T-helper 17 cell (primary cell): ENCODE data around the gene CNKSR3. TPM values are rescaled to one million over a fixed set of nuclear protein-coding genes. Genes with fewer than 3 reads are reported as not detected.

Experiments
- ATAC-seq: fragments of 150-1000 bp; cut with Tn5 transposase; 2 replicates; pipeline ENCODE4 v1.10.0; 2021; ENCODE audit warnings: mild to moderate bottlenecking, moderate library complexity
- DNase-seq, 3 donors: peaks; one replicate each; pipeline versions ENCODE4 v3.0.0 to v3.0.0-alpha.2; 2020 to 2021
- H3K9me3 ChIP-seq: one replicate; pipeline ENCODE4 v1.7.0; 2013; ENCODE audit warnings: low read length, mild to moderate bottlenecking; ENCODE audit not compliant: control insufficient read depth, poor library complexity, severe bottlenecking
- H3K27ac Mint-ChIP-seq: one replicate; pipeline ENCODE4 v1.8.0; 2022; ENCODE audit warnings: mild to moderate bottlenecking, moderate library complexity, mixed read lengths
- H3K27me3 Mint-ChIP-seq: one replicate; pipeline ENCODE4 v1.8.0; 2022; ENCODE audit warnings: mixed read lengths
- H3K36me3 Mint-ChIP-seq: one replicate; pipeline ENCODE4 v1.8.0; 2022; ENCODE audit warnings: low read depth, mixed read lengths
- H3K4me1 Mint-ChIP-seq: one replicate; pipeline ENCODE4 v1.8.0; 2022; ENCODE audit warnings: mild to moderate bottlenecking, mixed read lengths
- H3K4me3 Mint-ChIP-seq: one replicate; pipeline ENCODE4 v1.8.0; 2022; ENCODE audit warnings: mild to moderate bottlenecking, moderate library complexity, mixed read lengths
- total RNA-seq, 4 donors: library from RNA in 2 of 4; stranded (reverse) in 2 of 4; gene quantifications; one replicate each; pipeline ENCODE4 v1.2.3 and lab custom pipeline; 2022 to 2026

CNKSR3 gene
- total RNA-seq, 2 donors from 2014 or later: not detected

- Mint-ChIP-seq H3K36me3 (no peaks in the 10 kb centered on the region), H3K27ac (no peak overlapping the region), H3K4me1 (no peaks in the 10 kb centered on the region), H3K27me3 (peaks cover 49% of the 10 kb centered on the region), H3K4me3 (no peak overlapping the region)
- no peak for ATAC-seq
- H3K9me3 ChIP-seq: no peaks in the 10 kb centered on the region
- no peak for DNase-seq
Measured at GRCh38 chr6:154412106-154412820, 98.2 kb downstream of the CNKSR3 start.

GRCh38 chr6:154411076-154411475 is 99.4 kb downstream of the CNKSR3 start:
- Mint-ChIP-seq H3K4me3 (no peak overlapping the region), H3K27ac (no peak overlapping the region), H3K4me1 (peaks cover 3% of the 10 kb centered on the region), H3K27me3 (peaks cover 44% of the 10 kb centered on the region), H3K36me3 (no peaks in the 10 kb centered on the region)
- H3K9me3 ChIP-seq: no peaks in the 10 kb centered on the region
- ATAC-seq (no peak), DNase-seq (no peak)

GRCh38 chr6:154410619-154411072 is 99.8 kb downstream of the CNKSR3 start:
- ATAC-seq: no peak
- H3K4me3 Mint-ChIP-seq: no peak overlapping the region

GRCh38 chr6:154408891-154409500 is 101.5 kb downstream of the CNKSR3 start:
- peaks cover 41% of the 10 kb centered on the region for H3K27me3 Mint-ChIP-seq
- H3K9me3 ChIP-seq: no peaks in the 10 kb centered on the region
- H3K27ac Mint-ChIP-seq: no peak overlapping the region
- DNase-seq (no peak), ATAC-seq (no peak)
- H3K4me1 Mint-ChIP-seq: peaks cover 3% of the 10 kb centered on the region
- no peak overlapping the region for H3K4me3 Mint-ChIP-seq
- no peaks in the 10 kb centered on the region for H3K36me3 Mint-ChIP-seq

More at GRCh38 chr6:154410619-154411072, 99.8 kb downstream of the CNKSR3 start:
- Mint-ChIP-seq H3K27me3 (peaks cover 44% of the 10 kb centered on the region), H3K36me3 (no peaks in the 10 kb centered on the region), H3K4me1 (peaks cover 3% of the 10 kb centered on the region), H3K27ac (no peak overlapping the region)
- no peaks in the 10 kb centered on the region for H3K9me3 ChIP-seq
- no peak for DNase-seq

GRCh38 chr6:154407440-154407839 is 103.0 kb downstream of the CNKSR3 start:
- no peak overlapping the region for H3K4me3 Mint-ChIP-seq

GRCh38 chr6:154406869-154407268 is 103.6 kb downstream of the CNKSR3 start:
- H3K27ac Mint-ChIP-seq: no peak overlapping the region
- no peak for ATAC-seq
- no peaks in the 10 kb centered on the region for H3K9me3 ChIP-seq
- H3K36me3 Mint-ChIP-seq: no peaks in the 10 kb centered on the region
- peaks cover 24% of the 10 kb centered on the region for H3K27me3 Mint-ChIP-seq
- H3K4me1 Mint-ChIP-seq: peaks cover 3% of the 10 kb centered on the region
- H3K4me3 Mint-ChIP-seq: no peak overlapping the region
- DNase-seq: no peak

More at GRCh38 chr6:154407440-154407839, 103.0 kb downstream of the CNKSR3 start:
- Mint-ChIP-seq H3K27me3 (peaks cover 29% of the 10 kb centered on the region), H3K4me1 (peaks cover 3% of the 10 kb centered on the region), H3K36me3 (no peaks in the 10 kb centered on the region), H3K27ac (no peak overlapping the region)
- H3K9me3 ChIP-seq: no peaks in the 10 kb centered on the region
- ATAC-seq (no peak), DNase-seq (no peak)

- Mint-ChIP-seq H3K4me3 (no peak overlapping the region), H3K27ac (no peak overlapping the region), H3K27me3 (peaks cover 18% of the 10 kb centered on the region), H3K36me3 (no peaks in the 10 kb centered on the region), H3K4me1 (peaks cover 3% of the 10 kb centered on the region)
- ATAC-seq: no peak
- no peaks in the 10 kb centered on the region for H3K9me3 ChIP-seq
- no peak for DNase-seq
Measured at GRCh38 chr6:154406301-154406700, 104.2 kb downstream of the CNKSR3 start.

- no peak for DNase-seq
- Mint-ChIP-seq H3K4me3 (no peak overlapping the region), H3K27ac (no peak overlapping the region), H3K4me1 (peaks cover 3% of the 10 kb centered on the region), H3K36me3 (no peaks in the 10 kb centered on the region), H3K27me3 (peaks cover 8% of the 10 kb centered on the region)
- ATAC-seq: no peak
- no peaks in the 10 kb centered on the region for H3K9me3 ChIP-seq
Measured at GRCh38 chr6:154404791-154405400, 105.6 kb downstream of the CNKSR3 start.

GRCh38 chr6:154403788-154404187 is 106.7 kb downstream of the CNKSR3 start:
- no peaks in the 10 kb centered on the region for H3K9me3 ChIP-seq
- Mint-ChIP-seq H3K4me3 (no peak overlapping the region), H3K36me3 (no peaks in the 10 kb centered on the region), H3K4me1 (peaks cover 3% of the 10 kb centered on the region), H3K27ac (no peak overlapping the region), H3K27me3 (peaks cover 8% of the 10 kb centered on the region)
- DNase-seq (no peak), ATAC-seq (no peak)

- DNase-seq: no peak
- no peak for ATAC-seq
- Mint-ChIP-seq H3K27ac (no peak overlapping the region), H3K36me3 (no peaks in the 10 kb centered on the region), H3K27me3 (peaks cover 8% of the 10 kb centered on the region), H3K4me1 (peaks cover 3% of the 10 kb centered on the region), H3K4me3 (no peak overlapping the region)
- no peaks in the 10 kb centered on the region for H3K9me3 ChIP-seq
Measured at GRCh38 chr6:154402081-154402780, 108.3 kb downstream of the CNKSR3 start.

GRCh38 chr6:154399097-154399496 is 111.4 kb downstream of the CNKSR3 start:
- H3K27me3 Mint-ChIP-seq: peaks cover 5% of the 10 kb centered on the region
- H3K36me3 Mint-ChIP-seq: no peaks in the 10 kb centered on the region
- H3K9me3 ChIP-seq: no peaks in the 10 kb centered on the region
- H3K27ac Mint-ChIP-seq: no peak overlapping the region
- ATAC-seq: no peak
- H3K4me3 Mint-ChIP-seq: no peak overlapping the region
- DNase-seq: no peak
- no peaks in the 10 kb centered on the region for H3K4me1 Mint-ChIP-seq

GRCh38 chr6:154397491-154398195 is 112.8 kb downstream of the CNKSR3 start:
- DNase-seq (no peak), ATAC-seq (no peak)
- Mint-ChIP-seq H3K36me3 (no peaks in the 10 kb centered on the region), H3K27me3 (peaks cover 5% of the 10 kb centered on the region), H3K27ac (no peak overlapping the region), H3K4me3 (no peak overlapping the region), H3K4me1 (no peaks in the 10 kb centered on the region)
- no peaks in the 10 kb centered on the region for H3K9me3 ChIP-seq

GRCh38 chr6:154395878-154396277 is 114.6 kb downstream of the CNKSR3 start:
- H3K9me3 ChIP-seq: no peaks in the 10 kb centered on the region
- peaks cover 2% of the 10 kb centered on the region for H3K36me3 Mint-ChIP-seq
- peaks cover 14% of the 10 kb centered on the region for H3K27me3 Mint-ChIP-seq
- H3K27ac Mint-ChIP-seq: no peak overlapping the region
- H3K4me1 Mint-ChIP-seq: no peaks in the 10 kb centered on the region
- no peak overlapping the region for H3K4me3 Mint-ChIP-seq
- DNase-seq (no peak), ATAC-seq (no peak)
